Measurements from ENCODE around the gene IGFBP5. TPM values are rescaled to one million over a fixed set of nuclear protein-coding genes. Genes with fewer than 3 reads are reported as not detected.

IGFBP5 gene
- polyA plus RNA-seq, 1 donor from 2014 or later: 1.6 TPM

GRCh38 chr2:216654528-216655052, 40.8 kb downstream of the IGFBP5 start:
- Histone ChIP-seq H3K9me3 (ENCODE audit: low read length) (no peaks in the 10 kb centered on the region), H2AFZ (ENCODE audit: low read depth, low read length) (no peak overlapping the region), H3K9ac (ENCODE audit: low read length) (no peak overlapping the region), H3K4me3 (ENCODE audit: low read length) (no peak overlapping the region), H3K36me3 (ENCODE audit: insufficient read depth, low read length) (no peaks in the 10 kb centered on the region), H4K20me1 (ENCODE audit: insufficient read depth) (no peaks in the 10 kb centered on the region), H3K4me2 (ENCODE audit: low read length) (no peak overlapping the region), H3K9me2 (ENCODE audit: insufficient read depth, low read length) (no peaks in the 10 kb centered on the region), H3K27ac (ENCODE audit: low read length) (no peak overlapping the region), H3K27me3 (ENCODE audit: insufficient read depth, low read depth, low read length) (no peaks in the 10 kb centered on the region), H3F3A (ENCODE audit: insufficient read depth, low read length, poor library complexity, severe bottlenecking) (no peaks in the 10 kb centered on the region), H3K79me2 (replicated peaks; ENCODE audit: insufficient read depth, low read length) (peaks cover 39% of the 10 kb centered on the region)
- no peak for TF ChIP-seq EZH2 (IDR thresholded peaks at IDR 0.05; ENCODE audit: borderline replicate concordance, insufficient read depth, low read length, poor library complexity, severe bottlenecking)
- no peak for TF ChIP-seq POLR2AphosphoS5 (IDR thresholded peaks at IDR 0.05)
- TF ChIP-seq EP300 (conservative IDR thresholded peaks at IDR 0.05; ENCODE audit: poor library complexity, severe bottlenecking): no peak
- TF ChIP-seq MXI1 (conservative IDR thresholded peaks at IDR 0.05; ENCODE audit: poor library complexity, severe bottlenecking): no peak
- TF ChIP-seq TAF1 (IDR thresholded peaks at IDR 0.05; ENCODE audit: low read depth): no peak
- no peak for TF ChIP-seq SMC3 (conservative IDR thresholded peaks at IDR 0.05; ENCODE audit: poor library complexity)
- TF ChIP-seq RAD21 (conservative IDR thresholded peaks at IDR 0.05): no peak
- TF ChIP-seq, protein P1, sequence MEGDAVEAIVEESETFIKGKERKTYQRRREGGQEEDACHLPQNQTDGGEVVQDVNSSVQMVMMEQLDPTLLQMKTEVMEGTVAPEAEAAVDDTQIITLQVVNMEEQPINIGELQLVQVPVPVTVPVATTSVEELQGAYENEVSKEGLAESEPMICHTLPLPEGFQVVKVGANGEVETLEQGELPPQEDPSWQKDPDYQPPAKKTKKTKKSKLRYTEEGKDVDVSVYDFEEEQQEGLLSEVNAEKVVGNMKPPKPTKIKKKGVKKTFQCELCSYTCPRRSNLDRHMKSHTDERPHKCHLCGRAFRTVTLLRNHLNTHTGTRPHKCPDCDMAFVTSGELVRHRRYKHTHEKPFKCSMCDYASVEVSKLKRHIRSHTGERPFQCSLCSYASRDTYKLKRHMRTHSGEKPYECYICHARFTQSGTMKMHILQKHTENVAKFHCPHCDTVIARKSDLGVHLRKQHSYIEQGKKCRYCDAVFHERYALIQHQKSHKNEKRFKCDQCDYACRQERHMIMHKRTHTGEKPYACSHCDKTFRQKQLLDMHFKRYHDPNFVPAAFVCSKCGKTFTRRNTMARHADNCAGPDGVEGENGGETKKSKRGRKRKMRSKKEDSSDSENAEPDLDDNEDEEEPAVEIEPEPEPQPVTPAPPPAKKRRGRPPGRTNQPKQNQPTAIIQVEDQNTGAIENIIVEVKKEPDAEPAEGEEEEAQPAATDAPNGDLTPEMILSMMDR (IDR thresholded peaks at IDR 0.05; ENCODE audit: poor library complexity, severe bottlenecking): no peak
- TF ChIP-seq, protein P2, sequence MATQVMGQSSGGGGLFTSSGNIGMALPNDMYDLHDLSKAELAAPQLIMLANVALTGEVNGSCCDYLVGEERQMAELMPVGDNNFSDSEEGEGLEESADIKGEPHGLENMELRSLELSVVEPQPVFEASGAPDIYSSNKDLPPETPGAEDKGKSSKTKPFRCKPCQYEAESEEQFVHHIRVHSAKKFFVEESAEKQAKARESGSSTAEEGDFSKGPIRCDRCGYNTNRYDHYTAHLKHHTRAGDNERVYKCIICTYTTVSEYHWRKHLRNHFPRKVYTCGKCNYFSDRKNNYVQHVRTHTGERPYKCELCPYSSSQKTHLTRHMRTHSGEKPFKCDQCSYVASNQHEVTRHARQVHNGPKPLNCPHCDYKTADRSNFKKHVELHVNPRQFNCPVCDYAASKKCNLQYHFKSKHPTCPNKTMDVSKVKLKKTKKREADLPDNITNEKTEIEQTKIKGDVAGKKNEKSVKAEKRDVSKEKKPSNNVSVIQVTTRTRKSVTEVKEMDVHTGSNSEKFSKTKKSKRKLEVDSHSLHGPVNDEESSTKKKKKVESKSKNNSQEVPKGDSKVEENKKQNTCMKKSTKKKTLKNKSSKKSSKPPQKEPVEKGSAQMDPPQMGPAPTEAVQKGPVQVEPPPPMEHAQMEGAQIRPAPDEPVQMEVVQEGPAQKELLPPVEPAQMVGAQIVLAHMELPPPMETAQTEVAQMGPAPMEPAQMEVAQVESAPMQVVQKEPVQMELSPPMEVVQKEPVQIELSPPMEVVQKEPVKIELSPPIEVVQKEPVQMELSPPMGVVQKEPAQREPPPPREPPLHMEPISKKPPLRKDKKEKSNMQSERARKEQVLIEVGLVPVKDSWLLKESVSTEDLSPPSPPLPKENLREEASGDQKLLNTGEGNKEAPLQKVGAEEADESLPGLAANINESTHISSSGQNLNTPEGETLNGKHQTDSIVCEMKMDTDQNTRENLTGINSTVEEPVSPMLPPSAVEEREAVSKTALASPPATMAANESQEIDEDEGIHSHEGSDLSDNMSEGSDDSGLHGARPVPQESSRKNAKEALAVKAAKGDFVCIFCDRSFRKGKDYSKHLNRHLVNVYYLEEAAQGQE (IDR thresholded peaks at IDR 0.05; ENCODE audit: borderline replicate concordance): no peak

DNA sequence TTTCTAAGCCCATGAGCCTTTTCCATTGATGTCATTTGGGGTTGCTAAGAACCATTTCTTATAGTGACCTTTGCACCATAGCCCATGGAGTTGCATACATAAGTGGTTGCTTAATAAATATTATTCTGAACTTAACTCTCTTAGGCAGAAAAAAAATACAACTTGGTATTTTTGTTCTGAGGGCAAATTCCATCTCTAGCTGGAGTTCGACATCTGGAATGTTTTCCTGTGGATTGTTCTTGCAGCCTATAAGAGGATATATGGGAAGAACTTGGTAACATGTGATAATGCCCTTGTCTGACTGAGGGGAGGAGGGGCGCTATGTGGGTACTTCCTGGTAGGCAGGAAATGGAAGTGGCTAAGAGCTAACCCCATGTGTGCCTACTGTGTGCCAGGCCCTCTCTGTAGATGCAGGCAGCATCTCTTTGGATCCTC, 41.4 kb downstream of the IGFBP5 start:
- no peak overlapping the region for H3K4me2 ChIP-seq (ENCODE audit: low read length)
- H4K20me1 ChIP-seq (ENCODE audit: insufficient read depth): no peaks in the 10 kb centered on the region
- H3K4me3 ChIP-seq (ENCODE audit: low read length): no peak overlapping the region
- peaks cover 45% of the 10 kb centered on the region for H3K79me2 ChIP-seq (replicated peaks; ENCODE audit: insufficient read depth, low read length)
- no peaks in the 10 kb centered on the region for H3K9me3 ChIP-seq (ENCODE audit: low read length)
- no peaks in the 10 kb centered on the region for H3K9me2 ChIP-seq (ENCODE audit: insufficient read depth, low read length)
- H3K9ac ChIP-seq (ENCODE audit: low read length): no peak overlapping the region
- H3K27ac ChIP-seq (ENCODE audit: low read length): no peak overlapping the region
- H3K27me3 ChIP-seq (ENCODE audit: insufficient read depth, low read depth, low read length): no peaks in the 10 kb centered on the region
- no peak overlapping the region for H2AFZ ChIP-seq (ENCODE audit: low read depth, low read length)
- no peaks in the 10 kb centered on the region for H3F3A ChIP-seq (ENCODE audit: insufficient read depth, low read length, poor library complexity, severe bottlenecking)
- H3K36me3 ChIP-seq (ENCODE audit: insufficient read depth, low read length): no peaks in the 10 kb centered on the region
- TF ChIP-seq EZH2 (IDR thresholded peaks at IDR 0.05; ENCODE audit: borderline replicate concordance, insufficient read depth, low read length, poor library complexity, severe bottlenecking): no peak
- TF ChIP-seq POLR2AphosphoS5 (IDR thresholded peaks at IDR 0.05): no peak
- no peak for TF ChIP-seq RAD21 (conservative IDR thresholded peaks at IDR 0.05)
- TF ChIP-seq, protein P2 (IDR thresholded peaks at IDR 0.05; ENCODE audit: borderline replicate concordance): no peak
- no peak for TF ChIP-seq SMC3 (conservative IDR thresholded peaks at IDR 0.05; ENCODE audit: poor library complexity)
- TF ChIP-seq, protein P1 (IDR thresholded peaks at IDR 0.05; ENCODE audit: poor library complexity, severe bottlenecking): no peak
- no peak for TF ChIP-seq TAF1 (IDR thresholded peaks at IDR 0.05; ENCODE audit: low read depth)
- no peak for TF ChIP-seq MXI1 (conservative IDR thresholded peaks at IDR 0.05; ENCODE audit: poor library complexity, severe bottlenecking)
- TF ChIP-seq EP300 (conservative IDR thresholded peaks at IDR 0.05; ENCODE audit: poor library complexity, severe bottlenecking): no peak
